Heart left ventricle (tissue), 16 donors: Measurements from ENCODE around the gene DSCAML1. TPM values are rescaled to one million over a fixed set of nuclear protein-coding genes. Genes with fewer than 3 reads are reported as not detected.

Experiments
- ATAC-seq, 4 donors: fragments of 200-7000 bp; cut with Tn5 transposase; one replicate each; pipeline ENCODE4 v1.9.1; 2020 to 2022; ENCODE audit warnings: moderate library complexity in 4 of 4, mild to moderate bottlenecking in 3 of 4, moderate number of reproducible peaks in 1 of 4
- DNase-seq, 5 donors: peaks; one replicate each; pipeline ENCODE4 v3.0.0-alpha.2; 2020
- H3K27ac ChIP-seq, 12 donors: fragments of 200-600 bp; sonication (generic) in 4 of 12; one replicate each; pipeline versions ENCODE4 v1.5.0 to v1.8.0; 2016 to 2022; ENCODE audit warnings: mild to moderate bottlenecking in 2 of 12
- H3K27me3 ChIP-seq, 9 donors: fragments of 200-600 bp; sonication (generic) in 2 of 9; one replicate each; pipeline versions ENCODE4 v1.5.1 to v1.8.0; 2016 to 2022; ENCODE audit warnings: mild to moderate bottlenecking in 3 of 9
- H3K36me3 ChIP-seq, 9 donors: fragments of 200-600 bp; sonication (generic) in 2 of 9; one replicate each; pipeline versions ENCODE4 v1.5.0 to v1.8.0; 2018 to 2022; ENCODE audit warnings: mild to moderate bottlenecking in 2 of 9
- H3K4me1 ChIP-seq, 12 donors: fragments of 200-600 bp; sonication (generic) in 4 of 12; one replicate each; pipeline versions ENCODE4 v1.5.0 to v1.8.0; 2016 to 2022; ENCODE audit warnings: mild to moderate bottlenecking in 3 of 12
- H3K4me3 ChIP-seq, 12 donors: fragments of 200-600 bp; sonication (generic) in 4 of 12; one replicate each; pipeline versions ENCODE4 v1.5.0 to v1.8.0; 2017 to 2022; ENCODE audit warnings: mild to moderate bottlenecking in 9 of 12, moderate library complexity in 4 of 12
- H3K9me3 ChIP-seq, 12 donors: fragments of 200-600 bp; sonication (generic) in 4 of 12; one replicate each; pipeline versions ENCODE4 v1.5.0 to v1.8.0; 2016 to 2022; ENCODE audit warnings: mild to moderate bottlenecking in 1 of 12
- POLR2A ChIP-seq, 2 donors: fragments of 450-650 bp; IDR thresholded peaks; one replicate each; pipeline ENCODE4 v1.6.1; 2017; ENCODE audit warnings: antibody characterized with exemption in 2 of 2, mild to moderate bottlenecking in 2 of 2, moderate library complexity in 2 of 2
- WGBS, 4 donors: extraction: QIAGEN DNeasy Blood & Tissue Kit in 2 of 4; methylation state at CpG; one replicate each; pipeline versions ENCODE4 v1.1.5 to v1.1.7; 2013 to 2018; 5-methylcytosine and 5-hydroxymethylcytosine counted together
- intact Hi-C, 10 donors: fragments of 100-400 bp; cut with DNase I; formaldehyde crosslinking; loops; one replicate each; pipeline versions ENCODE4 v1.11.1 to v1.14.2; 2022
- polyA plus RNA-seq, 2 donors: library from polyadenylated mRNA; stranded (reverse); fragments of 200-250 nt; gene quantifications; one replicate each; pipeline ENCODE4 v1.2.3, GENCODE V29; 2013
- total RNA-seq, 9 donors: library from RNA; depleted of rRNA in 2 of 9; stranded (reverse); fragments of >200 nt in 2 of 9; fragmentation: NEBNext Ultra II Directional in 3 of 9; extraction: Animal tissue kit (Norgen Biotek cat#: 25700) in 3 of 9; gene quantifications; one replicate each; pipeline versions ENCODE4 v1.1.0 to v1.2.4, GENCODE V29; 2016 to 2023
- TF ChIP-seq, protein P1 (sequence below), 12 donors: fragments of 200-600 bp; sonication (generic) in 4 of 12; IDR thresholded peaks; one replicate each; pipeline versions ENCODE4 v1.5.0 to v1.8.0; 2018 to 2022; ENCODE audit warnings: antibody characterized with exemption in 12 of 12, mild to moderate bottlenecking in 5 of 12
- donor health status: ischemic (EF 13 %, LVEDD 7.1; RV severe dilation, severe dysfunction).
- donor health status: healthy with polysubstance abuse.
- donor health status: DM: no; HTN: yes; CAD: no.
- donor health status: DM: no; HTN: no; CAD: no.
- donor health status: ischemic (EF 25% LVEDD 6.9; RV normal size, moderate dysfunction).
- donor health status: ischemic (EF 25% LVEDD 5.7; RV mildly dilated, moderate dysfunction).
- donor health status: healthy.
- donor health status: DM: yes; HTN: yes; CAD: no.
- donor health status: ischemic (EF 35%, LVEDD 5.7; RV mildly dilated, moderate dysfunction).
- donor health status: nonischemic (EF 11% LVEDD 7.7; RV severe dilation, severe dysfunction).
- donor health status: DM: yes; HTN: yes; CAD: no.
- donor health status: PGD.
- donor health status: ischemic (EF 29% LVEDD 5.4; RV normal size, mild dysfunction).
- donor health status: nonischemic (EF 23%, LVEDD 6.1; RV moderate dilation, normal function).

The DSCAML1 gene
- total and polyA plus RNA-seq, 11 donors = 0.05 to 1.7 (median 0.76) TPM

DNA sequence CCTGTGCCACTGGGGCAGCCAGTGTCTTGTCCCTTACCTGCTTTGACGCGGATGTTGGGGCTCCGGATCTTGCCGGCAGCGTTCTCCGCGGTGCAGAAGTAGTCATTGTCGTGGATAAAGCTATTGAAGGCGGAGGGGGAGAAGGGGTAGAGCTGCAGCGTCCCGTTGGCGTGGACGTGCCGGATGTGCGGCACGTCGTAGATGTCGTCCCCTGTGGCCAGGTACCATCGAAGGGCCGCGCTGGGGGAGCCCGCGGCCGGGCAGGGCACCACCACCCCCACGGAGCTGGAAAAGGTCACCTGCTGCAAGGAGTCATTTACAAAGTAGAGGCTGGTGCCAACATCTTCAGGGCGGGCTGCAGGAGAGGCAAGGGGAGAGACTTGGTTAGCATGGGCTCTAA, 16.6 kb downstream of the DSCAML1 start:
- TF ChIP-seq, protein P1, sequence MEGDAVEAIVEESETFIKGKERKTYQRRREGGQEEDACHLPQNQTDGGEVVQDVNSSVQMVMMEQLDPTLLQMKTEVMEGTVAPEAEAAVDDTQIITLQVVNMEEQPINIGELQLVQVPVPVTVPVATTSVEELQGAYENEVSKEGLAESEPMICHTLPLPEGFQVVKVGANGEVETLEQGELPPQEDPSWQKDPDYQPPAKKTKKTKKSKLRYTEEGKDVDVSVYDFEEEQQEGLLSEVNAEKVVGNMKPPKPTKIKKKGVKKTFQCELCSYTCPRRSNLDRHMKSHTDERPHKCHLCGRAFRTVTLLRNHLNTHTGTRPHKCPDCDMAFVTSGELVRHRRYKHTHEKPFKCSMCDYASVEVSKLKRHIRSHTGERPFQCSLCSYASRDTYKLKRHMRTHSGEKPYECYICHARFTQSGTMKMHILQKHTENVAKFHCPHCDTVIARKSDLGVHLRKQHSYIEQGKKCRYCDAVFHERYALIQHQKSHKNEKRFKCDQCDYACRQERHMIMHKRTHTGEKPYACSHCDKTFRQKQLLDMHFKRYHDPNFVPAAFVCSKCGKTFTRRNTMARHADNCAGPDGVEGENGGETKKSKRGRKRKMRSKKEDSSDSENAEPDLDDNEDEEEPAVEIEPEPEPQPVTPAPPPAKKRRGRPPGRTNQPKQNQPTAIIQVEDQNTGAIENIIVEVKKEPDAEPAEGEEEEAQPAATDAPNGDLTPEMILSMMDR (IDR thresholded peaks at IDR 0.05) = no peak
- no peak for TF ChIP-seq POLR2A (IDR thresholded peaks at IDR 0.05)
- no peak overlapping the region for H3K4me3 ChIP-seq
- H3K27ac ChIP-seq = no peak overlapping the region
- no peaks in the 10 kb centered on the region for H3K9me3 ChIP-seq
- peaks cover 0 to 3% (median 0%) of the 10 kb centered on the region in 12 donors for H3K4me1 ChIP-seq
- ATAC-seq = no peak
- peaks cover 0 to 24% (median 0%) of the 10 kb centered on the region in 9 donors for H3K36me3 ChIP-seq
- 89 to 95% (median 92%) methylated on average over 26 of the region's 26 CpGs for WGBS, 4 donors
- intact Hi-C loops = no loop called here
- peaks cover 0 to 7% (median 0%) of the 10 kb centered on the region in 9 donors for H3K27me3 ChIP-seq
- no peak for DNase-seq

DNA sequence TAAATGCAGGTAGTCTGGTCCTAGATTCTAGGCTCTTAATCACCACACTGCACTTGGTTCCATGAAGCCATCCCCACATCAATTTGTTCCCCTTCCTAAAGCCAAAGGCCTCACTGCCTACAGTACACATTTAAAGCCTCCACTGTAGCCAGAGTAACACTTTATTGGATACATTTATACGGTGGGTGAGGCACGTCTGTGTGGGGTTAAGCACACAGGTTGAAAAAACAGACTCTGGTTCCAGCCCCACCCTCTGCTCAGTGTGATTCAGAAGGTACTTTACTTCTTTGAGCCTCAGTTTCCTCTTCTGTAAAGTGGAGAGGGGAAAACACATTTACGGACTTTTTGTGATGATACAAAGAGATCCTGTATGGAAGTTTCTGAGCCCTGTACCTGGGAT, 22.5 kb downstream of the DSCAML1 start:
- ATAC-seq (no peak), DNase-seq (no peak)
- TF ChIP-seq, protein P1 (IDR thresholded peaks at IDR 0.05) = no peak
- TF ChIP-seq POLR2A (IDR thresholded peaks at IDR 0.05) = no peak
- Histone ChIP-seq H3K36me3 (peaks cover 0 to 17% (median 0%) of the 10 kb centered on the region in 9 donors), H3K9me3 (no peaks in the 10 kb centered on the region), H3K27ac (no peak overlapping the region), H3K27me3 (peaks cover 0 to 7% (median 0%) of the 10 kb centered on the region in 9 donors), H3K4me3 (no peak overlapping the region), H3K4me1 (no peaks in the 10 kb centered on the region)
- WGBS, 4 donors = 93 to 96% (median 95%) methylated on average over 3 of the region's 3 CpGs
- intact Hi-C loops = no loop called here

DNA sequence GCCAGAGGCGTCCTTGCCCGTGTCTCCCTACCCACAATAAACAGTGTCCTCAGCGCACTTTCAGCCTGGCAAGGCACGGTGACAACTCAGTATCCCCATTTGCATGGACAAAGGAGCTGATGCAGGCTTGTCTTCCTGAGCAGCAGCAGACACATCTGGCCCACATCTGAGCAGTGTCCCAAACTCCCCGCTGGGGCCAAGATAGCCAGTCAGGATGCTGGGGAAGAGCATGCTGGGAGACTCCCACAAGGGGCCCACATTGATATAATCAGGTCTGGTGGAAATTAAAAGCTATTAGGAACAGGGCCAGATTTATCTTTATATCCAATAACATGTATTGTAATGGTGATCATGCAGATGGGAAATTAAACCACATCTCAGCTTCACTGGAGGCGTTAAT, 24.7 kb downstream of the DSCAML1 start:
- H3K36me3 ChIP-seq = peaks cover 0 to 11% (median 0%) of the 10 kb centered on the region in 9 donors
- no peaks in the 10 kb centered on the region for H3K4me1 ChIP-seq
- intact Hi-C loops = no loop called here
- DNase-seq (no peak), ATAC-seq (no peak)
- no peak overlapping the region for H3K4me3 ChIP-seq
- no peak overlapping the region for H3K27ac ChIP-seq
- no peaks in the 10 kb centered on the region for H3K27me3 ChIP-seq
- TF ChIP-seq, protein P1 (IDR thresholded peaks at IDR 0.05) = no peak
- no peak for TF ChIP-seq POLR2A (IDR thresholded peaks at IDR 0.05)
- WGBS, 4 donors = 77 to 88% (median 84%) methylated on average over 6 of the region's 6 CpGs
- no peaks in the 10 kb centered on the region for H3K9me3 ChIP-seq

DNA sequence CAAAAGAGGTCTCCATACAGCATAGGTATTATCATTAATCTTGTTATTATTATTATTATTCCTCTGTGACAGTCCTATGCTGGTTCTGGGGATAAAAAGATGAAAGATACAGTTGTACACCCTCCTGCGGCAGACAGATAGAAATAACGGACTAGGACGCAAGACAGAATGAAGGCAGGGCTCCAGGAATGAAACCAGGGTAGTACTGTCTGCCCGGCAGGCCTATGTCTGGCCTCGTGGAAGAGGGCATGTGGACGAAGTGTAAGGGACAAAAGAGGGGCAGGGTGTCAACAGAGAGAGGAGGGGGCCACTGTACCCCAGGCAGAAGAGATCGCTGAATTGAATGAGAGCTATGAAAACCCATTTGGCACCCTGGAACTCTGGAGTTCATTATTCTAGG, 25.2 kb downstream of the DSCAML1 start:
- intact Hi-C loops = no loop called here
- 88 to 96% (median 94%) methylated on average over 7 of the region's 7 CpGs for WGBS, 4 donors

More for the DNA sequence above, 25.2 kb downstream of the DSCAML1 start:
- Histone ChIP-seq H3K4me3 (no peak overlapping the region), H3K4me1 (no peaks in the 10 kb centered on the region), H3K9me3 (no peaks in the 10 kb centered on the region), H3K27me3 (no peaks in the 10 kb centered on the region), H3K27ac (no peak overlapping the region), H3K36me3 (peaks cover 0 to 13% (median 0%) of the 10 kb centered on the region in 9 donors)
- TF ChIP-seq, protein P1 (IDR thresholded peaks at IDR 0.05) = no peak
- no peak for TF ChIP-seq POLR2A (IDR thresholded peaks at IDR 0.05)
- ATAC-seq = no peak
- no peak for DNase-seq
